Measurements from ENCODE around the gene ANO1. TPM values are rescaled to one million over a fixed set of nuclear protein-coding genes. Genes with fewer than 3 reads are reported as not detected.

Gene ANO1
- total RNA-seq, 1 experiment from 2014 or later = 41.7 TPM

DNA sequence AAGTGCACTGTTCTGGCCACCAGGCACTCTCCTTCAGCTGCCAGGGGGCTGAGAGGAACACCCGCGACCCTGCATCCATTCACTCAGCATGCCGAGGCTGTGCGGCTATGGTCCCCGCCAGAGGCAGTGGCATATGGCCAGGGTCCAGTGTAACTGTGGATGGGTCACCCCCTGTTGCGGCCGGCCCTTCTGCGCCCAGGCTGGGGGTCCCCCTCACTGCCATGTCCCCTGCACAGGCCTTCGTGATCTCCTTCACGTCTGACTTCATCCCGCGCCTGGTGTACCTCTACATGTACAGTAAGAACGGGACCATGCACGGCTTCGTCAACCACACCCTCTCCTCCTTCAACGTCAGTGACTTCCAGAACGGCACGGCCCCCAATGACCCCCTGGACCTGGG, 104.1 kb downstream of the ANO1 start:
- Histone ChIP-seq H3K4me2 (ENCODE audit: low read length) (no peak overlapping the region), H3K4me3 (replicated peaks in 1 of 2; ENCODE audit: low read depth in 1 of 2, low read length in 2 of 2) (no peak overlapping the region), H3K27me3 (ENCODE audit: insufficient read depth, low read length) (no peaks in the 10 kb centered on the region), H3K9me3 (ENCODE audit: control insufficient read depth in 1 of 2, insufficient read depth in 1 of 2, low read depth in 1 of 2, low read length in 2 of 2) (no peaks in the 10 kb centered on the region), H3K36me3 (ENCODE audit: control insufficient read depth in 1 of 2, insufficient read depth in 2 of 2, low read length in 2 of 2) (no peaks in the 10 kb centered on the region; a peak in 1 of 4 replicates), H3K9ac (ENCODE audit: low read length) (no peak overlapping the region), H3K4me1 (ENCODE audit: control insufficient read depth in 1 of 2, insufficient read depth in 2 of 2, low read length in 2 of 2) (no peaks in the 10 kb centered on the region), H3K9me2 (ENCODE audit: insufficient read depth) (no peaks in the 10 kb centered on the region), H3K79me2 (ENCODE audit: insufficient read depth, low read length) (no peaks in the 10 kb centered on the region), H2AFZ (ENCODE audit: low read depth, low read length, poor library complexity, severe bottlenecking) (no peak overlapping the region), H3K27ac (ENCODE audit: low read depth, low read length) (no peak overlapping the region), H4K20me1 (ENCODE audit: insufficient read depth) (no peaks in the 10 kb centered on the region)
- TF ChIP-seq CEBPB (IDR thresholded peaks at IDR 0.05; ENCODE audit: low read depth) = no peak
- TF ChIP-seq EZH2phosphoT487 (IDR thresholded peaks at IDR 0.05; ENCODE audit: borderline replicate concordance) = no peak
- no peak for TF ChIP-seq EZH2 (IDR thresholded peaks at IDR 0.05)
- no peak for TF ChIP-seq POLR2AphosphoS5 (IDR thresholded peaks at IDR 0.05; ENCODE audit: low read depth, low read length)
- TF ChIP-seq, protein P1, sequence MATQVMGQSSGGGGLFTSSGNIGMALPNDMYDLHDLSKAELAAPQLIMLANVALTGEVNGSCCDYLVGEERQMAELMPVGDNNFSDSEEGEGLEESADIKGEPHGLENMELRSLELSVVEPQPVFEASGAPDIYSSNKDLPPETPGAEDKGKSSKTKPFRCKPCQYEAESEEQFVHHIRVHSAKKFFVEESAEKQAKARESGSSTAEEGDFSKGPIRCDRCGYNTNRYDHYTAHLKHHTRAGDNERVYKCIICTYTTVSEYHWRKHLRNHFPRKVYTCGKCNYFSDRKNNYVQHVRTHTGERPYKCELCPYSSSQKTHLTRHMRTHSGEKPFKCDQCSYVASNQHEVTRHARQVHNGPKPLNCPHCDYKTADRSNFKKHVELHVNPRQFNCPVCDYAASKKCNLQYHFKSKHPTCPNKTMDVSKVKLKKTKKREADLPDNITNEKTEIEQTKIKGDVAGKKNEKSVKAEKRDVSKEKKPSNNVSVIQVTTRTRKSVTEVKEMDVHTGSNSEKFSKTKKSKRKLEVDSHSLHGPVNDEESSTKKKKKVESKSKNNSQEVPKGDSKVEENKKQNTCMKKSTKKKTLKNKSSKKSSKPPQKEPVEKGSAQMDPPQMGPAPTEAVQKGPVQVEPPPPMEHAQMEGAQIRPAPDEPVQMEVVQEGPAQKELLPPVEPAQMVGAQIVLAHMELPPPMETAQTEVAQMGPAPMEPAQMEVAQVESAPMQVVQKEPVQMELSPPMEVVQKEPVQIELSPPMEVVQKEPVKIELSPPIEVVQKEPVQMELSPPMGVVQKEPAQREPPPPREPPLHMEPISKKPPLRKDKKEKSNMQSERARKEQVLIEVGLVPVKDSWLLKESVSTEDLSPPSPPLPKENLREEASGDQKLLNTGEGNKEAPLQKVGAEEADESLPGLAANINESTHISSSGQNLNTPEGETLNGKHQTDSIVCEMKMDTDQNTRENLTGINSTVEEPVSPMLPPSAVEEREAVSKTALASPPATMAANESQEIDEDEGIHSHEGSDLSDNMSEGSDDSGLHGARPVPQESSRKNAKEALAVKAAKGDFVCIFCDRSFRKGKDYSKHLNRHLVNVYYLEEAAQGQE (IDR thresholded peaks at IDR 0.05; ENCODE audit: low read depth) = no peak
- TF ChIP-seq ZNF274 (IDR thresholded peaks at IDR 0.05; ENCODE audit: low read depth, low read length) = no peak
- no peak for TF ChIP-seq CBX3 (IDR thresholded peaks at IDR 0.05; ENCODE audit: low read depth)
- no peak for TF ChIP-seq SRF (IDR thresholded peaks at IDR 0.05; ENCODE audit: low read depth)
- TF ChIP-seq, protein P2, sequence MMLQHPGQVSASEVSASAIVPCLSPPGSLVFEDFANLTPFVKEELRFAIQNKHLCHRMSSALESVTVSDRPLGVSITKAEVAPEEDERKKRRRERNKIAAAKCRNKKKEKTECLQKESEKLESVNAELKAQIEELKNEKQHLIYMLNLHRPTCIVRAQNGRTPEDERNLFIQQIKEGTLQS (IDR thresholded peaks at IDR 0.05) = no peak
- no peak for TF ChIP-seq MAX (IDR thresholded peaks at IDR 0.05)
- no peak for TF ChIP-seq ELF1 (IDR thresholded peaks at IDR 0.05; ENCODE audit: borderline replicate concordance, low read depth)
- no peak for TF ChIP-seq SP1 (IDR thresholded peaks at IDR 0.05; ENCODE audit: low read depth)
- TF ChIP-seq RAD21 (IDR thresholded peaks at IDR 0.05; ENCODE audit: low read depth) = no peak
- TF ChIP-seq TCF7L2 (IDR thresholded peaks at IDR 0.05; ENCODE audit: borderline replicate concordance, extremely low read depth, insufficient read depth, insufficient read length) = no peak
- no peak for TF ChIP-seq YY1 (IDR thresholded peaks at IDR 0.05; ENCODE audit: extremely low read depth, insufficient replicate concordance, low read depth, low read length)
- no peak for TF ChIP-seq ZFX (IDR thresholded peaks at IDR 0.05)
- no peak for TF ChIP-seq SIN3A (IDR thresholded peaks at IDR 0.05; ENCODE audit: low read depth)
- TF ChIP-seq ZBTB33 (IDR thresholded peaks at IDR 0.05; ENCODE audit: extremely low read depth, insufficient replicate concordance, low read length) = no peak
- TF ChIP-seq JUND (IDR thresholded peaks at IDR 0.05) = no peak
- BruUV-seq (replicated peaks) = no TSS peak
- ATAC-seq (no peak), DNase-seq (ENCODE audit: low read depth, low spot score) (no peak)
- intact Hi-C loops (cut with micrococcal nuclease) = no loop called here
- CTCF ChIA-PET = no interaction called here
- RAD21 ChIA-PET (ENCODE audit: low non-redundant PET in 1 of 2, low total read pairs in 2 of 2, uncharacterized antibody in 2 of 2, unreplicated experiment in 2 of 2) = no interaction called here
- POLR2A ChIA-PET = no interaction called here

Data from HCT116 (cell line).